Activated T-cell treated with anti-CD3 and anti-CD28 coated beads for 24 hours (primary cell): ENCODE measurements around the gene EFEMP2.

Experiments used
- DNase-seq: peaks from one replicate; pipeline ENCODE4 v3.0.0-alpha.2; 2020; ENCODE audit warnings: low read depth

Gene EFEMP2

DNA sequence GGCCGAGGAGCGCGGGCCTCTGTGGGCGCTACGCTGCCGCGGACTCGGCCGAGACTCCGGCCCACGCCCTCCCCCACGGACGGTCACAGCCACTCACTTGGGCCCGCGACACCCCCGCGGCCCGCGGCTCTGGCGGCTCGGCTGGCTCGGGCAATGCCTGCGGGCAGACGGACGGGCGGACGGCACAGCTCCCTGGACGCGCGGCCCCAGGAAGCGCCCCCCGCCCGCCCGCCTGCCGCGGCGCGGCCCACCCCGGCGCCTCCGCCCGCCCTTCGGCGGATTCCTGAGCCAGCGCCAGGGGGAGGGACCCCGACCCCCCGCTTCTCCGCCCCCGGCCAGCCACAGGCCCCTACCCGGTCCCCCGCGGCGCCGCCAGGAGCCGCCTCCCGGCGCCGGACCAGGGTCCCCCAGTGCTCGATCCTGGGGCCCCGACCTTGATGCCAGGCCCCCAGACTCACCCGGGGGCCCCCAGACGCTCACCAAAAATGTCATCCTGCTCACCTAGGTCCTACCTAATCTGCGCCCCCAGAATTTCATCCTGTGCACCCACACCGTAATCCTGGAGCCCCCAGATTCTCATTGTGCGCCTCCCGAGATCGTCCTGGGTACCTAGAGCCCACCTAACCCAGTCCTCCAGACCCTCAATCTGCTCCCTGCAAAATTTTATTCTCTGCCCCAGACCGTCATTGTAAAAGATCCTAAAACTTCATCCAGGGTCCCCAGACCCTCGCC lies at the start of gene EFEMP2:
Gene EFEMP2, minus strand, starts transcription at position 215 of the 732 bp plus-strand sequence. CDS start 446 bp downstream, outside the sequence.
- DNase-seq, result no peak

DNA sequence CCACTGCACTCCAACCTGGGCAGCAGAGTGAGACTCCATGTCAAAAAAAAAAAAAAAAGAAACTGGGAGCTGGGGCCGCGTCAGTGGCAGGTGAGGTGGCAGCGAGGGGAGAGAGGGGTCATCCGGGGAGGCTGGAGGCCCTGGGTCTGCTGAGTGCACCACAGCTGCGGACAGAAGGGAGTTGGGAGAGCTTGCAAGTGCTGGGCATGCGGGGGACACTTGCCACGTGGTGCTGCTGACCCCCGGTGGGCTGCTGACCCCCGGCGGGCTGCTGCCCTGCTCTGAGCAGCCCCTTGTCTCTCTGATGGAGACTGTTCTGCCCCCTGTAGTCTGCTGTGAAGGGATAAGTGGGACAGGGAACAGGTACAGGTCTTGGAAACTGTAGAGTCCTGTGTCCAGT lies 49.3 kb upstream of the EFEMP2 start:
- no peak for DNase-seq

DNA sequence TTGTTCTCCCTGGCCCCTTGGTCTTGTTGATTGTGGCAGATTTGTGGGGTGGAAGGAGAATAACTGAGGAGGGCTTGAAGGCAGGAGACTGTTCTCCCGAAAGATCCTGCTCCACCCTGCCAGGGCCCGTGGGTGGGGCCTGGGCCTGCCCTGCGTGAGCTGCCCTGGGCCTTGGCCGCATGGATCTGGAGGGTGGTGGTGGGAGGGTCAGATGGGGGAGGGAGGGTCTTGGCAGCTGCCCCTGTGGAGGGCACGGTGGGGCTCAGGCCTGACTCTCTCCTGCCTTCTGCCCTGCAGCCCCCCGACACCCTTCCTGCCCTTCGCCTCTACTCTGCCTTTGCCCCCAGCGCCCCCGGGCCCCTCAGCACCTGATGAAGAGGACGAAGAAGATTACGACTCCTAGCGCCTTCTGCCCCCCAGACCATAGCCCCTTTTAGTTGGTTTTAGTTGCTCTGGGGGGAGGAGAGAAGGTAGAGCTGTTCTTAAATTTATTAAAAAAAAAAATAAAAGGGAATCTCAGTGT lies 48.5 kb upstream of the EFEMP2 start:
- DNase-seq, result no peak

DNA sequence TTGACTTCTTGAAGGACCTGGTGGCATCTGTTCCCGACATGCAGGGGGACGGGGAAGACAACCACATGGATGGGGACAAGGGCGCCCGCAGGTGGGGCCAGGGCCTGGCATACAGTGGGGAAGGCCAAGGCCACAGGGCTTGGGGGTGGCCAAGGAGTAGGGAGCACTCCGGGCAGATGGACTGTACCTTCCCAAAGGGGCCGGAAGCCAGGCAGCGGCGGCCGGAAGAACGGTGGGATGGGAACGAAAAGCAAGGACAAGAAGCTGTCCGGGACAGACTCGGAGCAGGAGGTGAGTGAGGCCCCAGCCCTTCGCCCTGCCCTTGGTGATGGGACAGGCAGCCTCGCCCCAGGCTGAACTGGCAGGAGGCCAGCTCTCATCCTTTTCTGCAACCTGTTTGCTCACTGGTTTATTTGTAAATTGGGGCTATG lies 47.8 kb upstream of the EFEMP2 start:
- DNase-seq, result no peak

DNA sequence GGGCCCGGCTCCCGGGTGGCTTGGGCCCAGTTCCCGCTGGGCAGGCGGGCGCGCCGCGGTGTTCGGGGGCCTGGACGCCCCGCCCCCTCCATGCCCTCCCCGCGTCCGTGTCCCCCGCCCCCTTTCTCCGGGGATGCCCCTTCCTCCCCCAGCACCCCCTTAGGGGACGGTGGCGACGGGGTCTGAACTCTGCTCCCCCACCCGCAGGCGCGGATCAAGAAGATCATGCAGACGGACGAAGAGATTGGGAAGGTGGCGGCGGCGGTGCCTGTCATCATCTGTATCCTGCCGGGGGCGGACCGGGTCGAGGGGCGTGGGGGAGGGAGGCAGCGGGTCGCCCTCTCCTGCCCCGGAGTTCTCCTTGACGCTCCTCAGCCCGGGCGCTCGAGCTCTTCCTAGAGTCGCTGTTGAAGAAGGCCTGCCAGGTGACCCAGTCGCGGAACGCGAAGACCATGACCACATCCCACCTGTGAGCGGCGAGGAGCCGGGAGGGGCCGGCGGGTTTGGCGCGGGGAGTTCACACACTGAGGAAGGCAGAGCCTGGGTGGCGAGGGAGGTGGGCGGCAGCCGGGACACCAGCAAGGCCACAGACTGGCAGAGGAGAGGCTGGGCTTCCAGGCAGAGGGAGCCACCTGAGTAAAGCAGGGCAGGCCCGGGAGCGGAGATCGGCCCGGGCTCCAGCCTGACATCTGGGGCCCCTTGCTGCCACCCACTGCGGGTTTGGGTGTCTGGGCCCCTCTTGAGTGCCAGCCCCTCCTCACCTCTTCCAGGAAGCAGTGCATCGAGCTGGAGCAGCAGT lies 47.2 kb upstream of the EFEMP2 start:
- DNase-seq, result no peak

DNA sequence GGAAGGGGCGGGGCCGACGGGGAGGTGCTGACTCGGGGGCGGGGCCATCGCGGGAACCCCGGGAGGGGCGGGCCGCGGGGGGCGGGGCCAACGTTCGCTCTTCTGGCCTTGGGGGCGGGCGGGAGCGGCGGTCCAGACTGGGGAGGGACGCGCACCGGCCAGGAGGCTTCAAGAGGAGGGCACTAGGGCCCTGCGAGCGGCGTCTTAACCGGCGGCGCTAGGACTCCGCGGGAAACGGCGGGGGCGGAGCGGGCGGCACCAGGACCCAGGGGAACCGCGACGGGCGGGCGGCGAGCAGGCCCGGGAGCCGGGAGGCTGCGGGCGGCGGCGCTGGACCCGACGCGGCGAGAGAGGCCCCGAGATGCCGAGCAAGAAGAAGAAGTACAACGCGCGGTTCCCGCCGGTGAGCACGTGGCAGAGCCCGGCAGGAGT lies 46.6 kb upstream of the EFEMP2 start, which contains the start of gene DRAP1:
Gene DRAP1, plus strand, starts transcription at position 286 of the 432 bp plus-strand sequence. Its CDS starts 76 bp downstream, at position 362.
- DNase-seq, result peak; percentile 98

DNA sequence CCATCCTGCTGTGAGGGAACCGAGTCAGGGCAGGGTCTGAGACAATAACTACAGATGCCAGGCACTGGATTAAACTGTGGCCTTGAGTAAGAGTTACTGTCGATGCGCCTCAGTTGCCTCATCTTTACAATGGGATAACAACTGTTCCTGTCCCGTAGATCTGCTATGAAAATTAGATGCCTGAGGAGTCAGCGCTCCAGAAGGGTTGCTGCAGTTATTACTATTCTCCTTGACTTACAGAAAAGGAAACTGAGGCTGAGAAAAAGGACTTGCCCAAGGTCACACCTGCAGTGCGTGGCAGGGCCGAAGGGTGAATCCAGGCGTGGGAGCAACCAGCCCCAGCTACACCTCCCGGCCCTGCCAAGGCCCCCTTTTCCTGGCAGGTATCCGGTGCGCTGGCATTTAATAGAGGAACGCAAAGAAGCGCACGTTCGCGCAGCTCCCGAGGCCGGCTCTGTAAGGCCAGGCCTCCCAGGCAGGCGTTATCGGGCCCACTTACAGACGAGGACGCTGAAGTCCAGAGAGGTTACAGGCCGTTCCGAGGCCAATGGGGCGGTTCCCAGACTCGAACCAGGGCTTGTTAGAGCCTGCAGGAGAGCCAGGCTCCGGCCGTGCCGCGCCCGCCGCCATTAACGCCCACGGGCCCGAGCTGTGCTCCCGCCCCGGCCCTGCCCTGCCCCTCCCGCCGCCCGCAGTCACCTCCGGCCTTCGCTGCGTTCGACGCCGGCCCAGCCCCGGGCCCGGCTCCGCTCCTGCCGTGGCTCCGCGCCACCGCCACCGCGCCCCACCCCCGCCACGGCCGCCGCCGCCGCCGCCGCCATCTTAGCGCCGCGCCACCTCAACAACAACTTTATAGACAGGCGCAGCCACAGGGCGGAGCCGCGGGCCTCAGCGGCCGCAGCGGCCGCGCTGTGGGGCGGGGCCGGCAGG lies 45.9 kb upstream of the EFEMP2 start, which contains the start of gene C11orf68:
Gene C11orf68, minus strand, starts transcription at position 852 of the 930 bp plus-strand sequence. Its CDS starts 31 bp downstream, at position 821.
- no peak for DNase-seq

DNA sequence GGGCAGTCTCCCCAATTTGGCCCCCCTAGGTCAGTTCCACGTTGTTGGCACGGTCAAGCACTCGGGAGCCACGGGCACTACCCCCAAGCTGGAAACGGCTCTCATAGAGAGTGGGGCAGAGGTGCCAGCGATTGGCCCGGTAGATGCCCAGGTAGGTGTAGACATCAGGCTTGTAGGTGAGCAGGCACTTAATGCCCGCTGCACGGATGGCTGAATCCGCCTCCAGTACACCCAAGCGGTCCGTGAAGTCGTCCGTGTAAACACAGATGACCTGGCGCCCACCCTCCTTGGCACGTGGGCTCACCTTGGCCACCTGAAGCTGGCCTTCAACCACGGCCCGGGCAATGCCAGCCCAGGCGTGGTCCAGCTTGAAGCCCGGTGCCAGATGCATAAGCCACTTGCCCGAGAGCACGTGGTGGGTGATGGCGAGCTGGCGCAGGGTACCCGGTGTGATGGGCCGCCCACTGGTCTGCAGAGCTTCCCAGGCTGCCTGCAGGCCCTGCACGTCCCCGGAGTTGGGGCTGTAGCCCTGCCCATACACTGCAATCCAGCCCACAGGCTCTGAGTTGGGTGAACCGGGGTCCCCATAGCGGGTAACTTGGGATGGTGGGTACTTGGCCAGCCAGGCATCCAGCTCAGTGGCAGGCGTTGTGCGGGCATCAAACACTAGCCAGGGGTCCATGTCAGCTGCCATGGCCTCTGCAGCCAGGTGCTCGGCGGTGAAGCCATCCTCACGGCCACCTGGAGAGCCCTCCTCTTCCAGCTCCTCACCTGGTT lies 45.0 kb upstream of the EFEMP2 start:
- no peak for DNase-seq

DNA sequence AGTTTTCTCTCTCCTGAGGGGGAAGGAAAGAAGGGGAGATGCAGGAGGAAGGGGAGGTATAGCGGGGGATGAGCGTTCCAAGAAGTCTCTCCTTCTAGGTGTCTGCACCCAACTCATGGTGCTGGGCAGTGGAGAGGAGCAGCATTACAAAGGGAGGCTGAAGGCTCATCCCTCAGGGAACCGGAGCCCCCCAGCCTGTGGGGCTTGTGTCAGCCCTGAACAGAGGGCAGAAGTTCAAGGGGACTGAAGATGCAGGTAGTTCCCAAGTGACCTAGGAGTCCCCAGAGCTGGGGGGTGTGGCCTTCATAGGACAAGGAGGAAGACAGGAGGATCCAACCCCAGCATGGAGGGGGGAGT lies 44.5 kb upstream of the EFEMP2 start:
- no peak for DNase-seq

DNA sequence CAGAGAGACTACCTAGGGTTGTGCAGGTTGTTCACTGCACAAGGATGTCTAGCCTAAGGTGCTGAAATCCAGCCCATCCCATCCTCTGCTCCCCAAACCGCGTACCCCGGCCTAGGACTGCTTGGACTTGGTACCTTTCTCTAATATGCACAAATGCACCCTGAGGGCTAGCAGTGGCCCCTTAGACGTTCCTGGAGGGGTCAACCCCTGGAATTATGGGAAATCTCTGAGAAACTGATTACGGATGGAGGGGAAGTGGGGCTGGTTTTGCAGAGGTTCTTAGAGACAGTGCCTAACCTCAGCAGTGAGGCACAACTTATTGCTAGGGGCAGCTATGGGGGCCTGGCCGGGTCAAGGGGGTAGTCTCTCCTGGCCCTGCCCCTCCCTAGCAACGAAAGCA lies 43.8 kb upstream of the EFEMP2 start:
- no peak for DNase-seq

DNA sequence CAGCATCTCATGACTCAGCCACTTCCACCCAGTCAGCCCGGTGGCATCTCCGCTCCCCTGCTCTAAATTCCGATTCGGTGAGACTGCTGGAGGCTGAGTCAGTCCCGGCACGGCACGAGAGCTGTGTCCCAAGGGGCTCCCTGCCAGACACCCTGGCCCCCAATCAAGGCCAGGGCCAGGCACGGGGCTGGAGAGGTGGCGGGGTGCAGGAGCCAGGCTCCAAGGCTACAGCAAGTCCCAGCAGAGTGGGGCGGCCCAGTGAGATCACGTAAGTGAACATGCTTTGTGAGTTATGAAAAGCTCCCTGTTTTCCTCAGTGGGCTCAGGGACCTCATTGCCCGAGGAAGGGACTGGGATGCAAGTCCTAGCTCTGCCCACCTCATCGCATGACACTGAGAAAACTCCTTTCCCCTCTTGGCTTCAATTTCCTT lies 43.2 kb upstream of the EFEMP2 start:
- DNase-seq, result no peak

DNA sequence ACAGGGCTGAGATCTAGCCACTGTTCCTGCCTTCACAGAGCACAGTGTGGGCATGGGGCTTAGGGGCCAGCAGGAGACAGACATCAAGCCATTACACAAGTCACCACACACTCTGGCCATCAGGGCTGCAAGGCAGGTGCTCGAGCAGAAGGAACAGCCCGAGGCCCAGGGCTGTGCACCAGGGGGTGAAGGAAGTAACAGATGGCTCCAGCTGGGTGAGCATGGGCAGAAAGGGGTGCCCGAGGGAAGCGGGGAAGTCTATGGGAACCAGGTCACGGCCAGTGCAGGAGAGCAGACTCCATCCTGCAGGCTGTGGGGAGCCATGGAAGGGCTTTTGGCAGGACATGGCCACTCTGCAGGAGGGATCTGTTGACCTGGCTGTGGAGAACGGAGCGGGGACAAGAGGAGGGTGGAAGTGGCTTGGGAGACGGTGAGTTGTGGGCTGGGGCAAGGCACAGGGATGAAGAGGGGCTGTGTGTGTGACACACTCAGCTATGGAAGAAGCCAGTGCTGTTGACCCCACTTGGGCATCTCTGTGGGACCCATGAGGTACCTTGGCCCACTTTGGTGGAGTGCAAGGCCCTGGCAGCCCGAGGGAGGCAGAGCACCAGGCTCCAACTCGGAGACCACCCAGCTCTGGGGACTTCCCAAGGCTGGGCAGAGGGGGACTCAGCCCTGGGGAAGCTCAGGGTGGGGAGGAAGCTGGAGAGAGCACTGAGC lies 42.7 kb upstream of the EFEMP2 start:
- DNase-seq, result no peak

DNA sequence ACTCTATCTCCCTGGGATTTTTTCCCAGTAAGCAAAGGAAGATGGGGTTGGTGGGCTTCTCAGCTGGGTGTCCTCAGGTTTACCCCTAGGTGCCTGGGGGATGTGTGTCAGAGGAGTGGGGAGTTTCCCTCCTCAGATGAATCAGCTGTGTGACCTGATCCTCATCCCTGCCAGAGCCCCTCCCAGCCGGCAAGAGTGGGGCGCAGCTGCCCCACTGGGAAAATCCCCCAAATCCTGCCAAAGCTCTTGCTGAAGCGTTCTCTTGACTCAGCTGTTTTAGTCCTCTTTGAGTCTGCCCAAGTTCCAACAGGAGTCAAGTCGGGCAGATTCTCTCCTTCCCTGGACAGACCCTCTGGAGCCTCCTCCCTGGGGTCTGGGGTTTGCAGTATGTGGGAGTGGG lies 40.2 kb upstream of the EFEMP2 start:
- no peak for DNase-seq

DNA sequence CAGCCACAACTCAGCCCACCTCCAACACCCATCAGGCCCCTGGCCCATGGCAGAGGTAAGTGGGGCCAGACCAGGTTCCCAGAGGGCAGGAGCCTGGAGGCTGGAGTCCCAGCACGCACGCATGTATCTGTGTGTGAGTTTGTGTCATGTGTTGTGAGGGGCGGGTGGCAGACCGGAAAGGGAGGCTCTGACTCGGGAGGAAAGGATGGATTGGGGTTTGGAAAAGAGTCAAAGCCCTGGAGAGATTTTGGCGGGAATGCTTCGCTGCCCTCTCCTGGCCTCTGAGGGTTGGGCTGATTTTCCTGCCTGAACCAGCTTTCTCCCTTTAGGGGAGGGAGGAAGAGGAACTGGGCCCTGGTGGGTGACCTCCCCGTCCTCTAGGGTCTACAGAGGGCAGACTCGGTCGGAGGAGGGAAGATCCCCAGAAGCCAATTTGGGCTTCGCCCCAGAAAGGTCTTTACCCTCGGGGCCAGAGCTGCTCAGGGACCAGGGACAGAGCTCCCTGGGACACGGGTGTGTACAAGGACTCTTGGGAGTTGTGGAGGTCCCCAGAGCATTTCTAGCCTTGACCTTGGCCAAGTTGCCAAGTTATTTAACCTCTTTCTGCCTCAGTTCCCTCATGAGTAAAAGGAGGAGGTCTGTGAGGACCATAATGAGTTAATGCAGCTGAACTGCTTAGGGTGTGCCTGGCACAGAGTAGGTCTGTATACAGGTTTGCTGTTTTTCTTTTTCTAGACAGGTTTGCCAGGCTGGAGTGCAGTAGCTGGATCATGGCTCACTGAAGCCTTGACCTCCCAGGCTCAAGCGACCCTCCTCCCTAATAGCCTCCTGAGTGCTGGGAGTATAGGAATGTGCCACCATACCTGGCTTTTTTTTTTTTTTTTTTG lies 39.3 kb upstream of the EFEMP2 start:
- DNase-seq, result no peak

DNA sequence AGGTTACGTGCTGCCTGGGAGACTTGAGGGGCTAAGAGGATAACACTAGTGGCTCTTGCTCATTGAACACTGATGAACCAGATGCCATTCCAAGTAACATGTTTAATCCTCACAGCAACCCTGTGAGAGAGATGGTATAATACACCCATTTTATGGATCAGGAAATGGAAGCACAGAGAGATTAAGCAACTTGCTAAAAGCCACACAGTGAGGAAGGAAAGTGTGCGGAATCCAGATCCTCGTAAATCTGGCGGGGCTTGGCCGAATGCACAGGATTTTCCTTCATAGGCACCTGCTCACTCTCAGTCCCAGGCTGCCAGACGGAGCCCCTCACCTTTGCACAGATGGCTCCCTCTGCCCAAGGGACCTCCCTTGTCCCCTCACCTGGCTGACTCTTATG lies 35.3 kb upstream of the EFEMP2 start:
- DNase-seq, result no peak

DNA sequence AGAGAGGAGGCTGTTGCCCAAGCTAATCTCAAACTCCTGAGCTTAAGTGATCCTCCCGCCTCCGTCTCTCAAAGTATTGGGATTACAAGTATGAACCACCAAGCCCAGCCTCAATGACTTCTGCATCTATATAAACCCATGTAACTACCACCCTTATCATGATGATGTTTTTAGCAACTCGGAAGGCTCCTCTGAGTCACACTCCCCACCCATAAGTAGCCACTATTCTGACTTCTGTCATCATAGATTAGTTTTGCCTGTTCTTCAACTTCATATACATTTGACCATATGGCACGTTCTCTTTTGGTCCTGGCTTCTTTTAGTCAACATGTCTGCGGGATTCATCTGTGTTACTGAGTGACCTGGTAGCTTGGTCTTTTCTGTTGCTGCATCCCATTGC lies 34.0 kb upstream of the EFEMP2 start:
- no peak for DNase-seq

DNA sequence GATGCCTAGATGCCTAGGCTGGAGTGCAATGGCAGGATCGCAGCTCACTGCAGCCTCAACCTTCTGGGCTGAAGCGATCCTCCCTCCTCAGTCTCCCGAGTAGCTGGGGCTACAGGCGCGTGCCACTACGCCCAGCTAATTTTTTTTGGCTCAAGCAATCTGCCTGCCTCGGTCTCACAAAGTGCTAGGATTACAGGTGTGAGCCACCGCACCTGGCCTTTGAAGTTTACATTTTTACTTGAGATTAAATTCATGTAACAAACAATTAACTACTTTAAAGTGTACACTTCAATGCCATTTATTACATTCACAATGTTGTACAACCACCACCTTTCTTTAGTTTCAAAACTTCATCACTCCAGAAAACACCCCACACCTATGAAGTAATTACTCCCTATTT lies 31.1 kb upstream of the EFEMP2 start:
- no peak for DNase-seq

DNA sequence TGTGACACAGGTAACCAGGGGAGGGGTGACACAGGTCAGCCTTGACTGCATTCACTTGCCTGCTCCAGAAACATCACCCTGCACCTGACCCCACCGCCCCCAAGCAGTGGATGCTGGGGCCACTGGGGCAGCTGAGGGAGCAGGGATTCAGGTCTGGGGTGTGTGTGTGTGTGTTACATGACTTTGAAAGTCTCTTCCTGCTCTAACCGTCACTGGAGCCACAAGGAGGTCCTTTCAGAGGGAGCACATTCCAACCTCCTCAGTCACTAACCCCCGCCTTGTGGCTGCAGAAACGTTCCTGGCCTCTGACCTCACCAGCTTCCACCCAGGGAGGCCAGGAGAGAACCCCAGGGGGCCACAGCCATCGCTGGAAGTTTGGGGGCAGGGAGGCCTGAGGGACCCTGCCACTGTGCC lies 30.5 kb upstream of the EFEMP2 start:
- no peak for DNase-seq

DNA sequence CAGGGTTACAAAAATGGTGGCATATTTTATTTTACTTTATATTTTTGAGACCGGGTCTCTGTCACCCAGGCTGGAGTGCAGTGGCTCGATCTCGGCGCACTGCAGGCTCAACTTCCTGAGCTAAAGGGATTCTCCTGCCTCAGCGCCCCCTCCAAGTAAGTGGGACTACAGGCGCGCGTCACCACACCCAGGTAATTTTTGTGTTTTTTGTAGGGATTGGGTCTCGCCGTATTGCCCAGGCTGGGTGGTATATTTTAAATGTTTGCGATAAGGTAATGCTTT lies 28.2 kb upstream of the EFEMP2 start:
- no peak for DNase-seq
